IMR-90 (cell line): ENCODE measurements around the gene GABRB3. TPM values are rescaled to one million over a fixed set of nuclear protein-coding genes. Genes with fewer than 3 reads are reported as not detected.

Experiments used
- ATAC-seq: fragments of 200-7000 bp; cut with Tn5 transposase; 2 replicates; pipeline ENCODE4 v1.9.1; 2020; ENCODE audit warnings: low read depth, mild to moderate bottlenecking, moderate library complexity
- BruUV-seq: library from RNA; stranded (reverse); fragments of 400-500 nt; replicated peaks from 2 replicates; lab custom pipeline; 2021; lab: Mats Ljungman, UMichigan
- CTCF ChIA-PET: fragments of 300-600 bp; formaldehyde crosslinking; extraction: SDS; loops from one replicate; lab custom pipeline; 2021; ENCODE audit warnings: antibody characterized with exemption; lab: Yijun Ruan, JAX
- POLR2A ChIA-PET: fragments of 300-600 bp; sonication (Branson Sonifier 250); formaldehyde crosslinking; loops from one replicate; lab custom pipeline; 2022; ENCODE audit warnings: antibody characterized with exemption; ENCODE audit not compliant: unreplicated experiment; lab: Charles Lee
- DNase-seq: peaks from one replicate; pipeline ENCODE4 v3.0.0; 2013
- H2AFZ ChIP-seq: replicated peaks from 2 replicates; pipeline ENCODE3; 2013; ENCODE audit warnings: low read length, mild to moderate bottlenecking; ENCODE audit not compliant: poor library complexity
- H2AK5ac ChIP-seq: 2 replicates; pipeline ENCODE4 v1.6.1; 2013; ENCODE audit warnings: low read depth, low read length, inconsistent platforms
- H2AK9ac ChIP-seq: replicated peaks from 2 replicates; pipeline ENCODE3; 2013; ENCODE audit warnings: mild to moderate bottlenecking, low read depth, low read length, moderate library complexity; ENCODE audit not compliant: poor library complexity
- H2BK120ac ChIP-seq: 2 replicates; pipeline ENCODE4 v1.6.1; 2013; ENCODE audit warnings: low read depth, low read length, inconsistent platforms
- H2BK15ac ChIP-seq: 3 replicates; pipeline ENCODE4 v1.6.1; 2013; ENCODE audit warnings: low read depth, low read length, inconsistent platforms
- H2BK20ac ChIP-seq: 2 replicates; pipeline ENCODE4 v1.6.1; 2013; ENCODE audit warnings: low read depth, mild to moderate bottlenecking, inconsistent platforms, low read length, moderate library complexity
- H2BK5ac ChIP-seq: 2 replicates; pipeline ENCODE4 v1.6.1; 2013; ENCODE audit warnings: mild to moderate bottlenecking, low read depth, low read length, inconsistent platforms; ENCODE audit not compliant: poor library complexity, severe bottlenecking
- H3K14ac ChIP-seq: replicated peaks from 2 replicates; pipeline ENCODE4 v1.6.1; 2013; ENCODE audit warnings: low read depth, low read length, inconsistent platforms
- H3K18ac ChIP-seq: 2 replicates; pipeline ENCODE4 v1.6.1; 2013; ENCODE audit warnings: low read depth, low read length, control low read depth
- H3K23ac ChIP-seq: 2 replicates; pipeline ENCODE4 v1.6.1; 2013; ENCODE audit warnings: low read depth, low read length, inconsistent platforms
- H3K27ac ChIP-seq: 2 replicates; pipeline ENCODE4 v1.5.1; 2013; ENCODE audit warnings: mild to moderate bottlenecking, control low read depth, low read length; ENCODE audit not compliant: insufficient read depth
- H3K27me3 ChIP-seq: 2 replicates; pipeline ENCODE4 v1.6.1; 2013; ENCODE audit warnings: low read length; ENCODE audit not compliant: control insufficient read depth, insufficient read depth
- H3K36me3 ChIP-seq: 2 replicates; pipeline ENCODE4 v1.6.1; 2013; ENCODE audit warnings: low read length, mixed read lengths; ENCODE audit not compliant: control insufficient read depth, insufficient read depth
- H3K4ac ChIP-seq: 2 replicates; pipeline ENCODE4 v1.6.1; 2013; ENCODE audit warnings: low read depth, low read length, inconsistent platforms
- H3K4me1 ChIP-seq: 2 replicates; pipeline ENCODE4 v1.6.1; 2013; ENCODE audit warnings: low read length, mixed read lengths; ENCODE audit not compliant: control insufficient read depth, insufficient read depth
- H3K4me2 ChIP-seq: 2 replicates; pipeline ENCODE4 v1.6.1; 2013; ENCODE audit warnings: low read depth, mild to moderate bottlenecking, control low read depth, low read length, moderate library complexity
- H3K4me3 ChIP-seq: 2 replicates; pipeline ENCODE4 v1.5.1; 2013; ENCODE audit warnings: low read depth, mild to moderate bottlenecking, control low read depth, low read length, moderate library complexity; ENCODE audit not compliant: insufficient read depth
- H3K56ac ChIP-seq: 2 replicates; pipeline ENCODE4 v1.6.1; 2013; ENCODE audit warnings: low read length, inconsistent platforms; ENCODE audit not compliant: insufficient read depth; ENCODE audit errors: extremely low read depth
- H3K79me1 ChIP-seq, 2 experiments: 2 replicates each; pipeline ENCODE4 v1.6.1; 2013; ENCODE audit warnings: low read length in 2 of 2, inconsistent platforms in 1 of 2, low read depth in 1 of 2
- H3K9ac ChIP-seq: 2 replicates; pipeline ENCODE4 v1.6.1; 2013; ENCODE audit warnings: low read depth, low read length, control low read depth
- H3K9me1 ChIP-seq: 2 replicates; pipeline ENCODE4 v1.6.1; 2013; ENCODE audit warnings: low read length, inconsistent platforms; ENCODE audit not compliant: insufficient read depth
- H3K9me3 ChIP-seq: 2 replicates; pipeline ENCODE4 v1.6.1; 2013; ENCODE audit warnings: low read length; ENCODE audit not compliant: control insufficient read depth, insufficient read depth
- H4K20me1 ChIP-seq: 2 replicates; pipeline ENCODE4 v1.6.1; 2013; ENCODE audit warnings: low read length, inconsistent platforms; ENCODE audit not compliant: insufficient read depth
- H4K5ac ChIP-seq: 2 replicates; pipeline ENCODE4 v1.6.1; 2013; ENCODE audit warnings: mild to moderate bottlenecking, low read depth, low read length, control low read depth
- H4K8ac ChIP-seq, 2 experiments: 2 replicates each; pipeline ENCODE4 v1.6.1; 2013; ENCODE audit warnings: low read depth in 2 of 2, low read length in 2 of 2, control low read depth in 1 of 2, inconsistent platforms in 1 of 2
- H4K91ac ChIP-seq: 2 replicates; pipeline ENCODE4 v1.6.1; 2013; ENCODE audit warnings: low read depth, low read length, inconsistent platforms; ENCODE audit not compliant: insufficient read depth
- BHLHE40 ChIP-seq: fragments of 150-350 bp; IDR thresholded peaks from 2 replicates; pipeline ENCODE4 v1.6.1; 2016; ENCODE audit warnings: mild to moderate bottlenecking, low read depth, low read length
- CEBPB ChIP-seq: IDR thresholded peaks from 2 replicates; pipeline ENCODE4 v1.6.1; 2012; ENCODE audit warnings: low read depth, low read length, improper control_type of control experiment
- CHD1 ChIP-seq: IDR thresholded peaks from 2 replicates; pipeline ENCODE4 v1.6.1; 2012; ENCODE audit warnings: low read depth, low read length, improper control_type of control experiment
- FOS ChIP-seq: fragments of 150-350 bp; IDR thresholded peaks from 2 replicates; pipeline ENCODE4 v1.6.1; 2016; ENCODE audit warnings: low read depth, low read length
- MAFK ChIP-seq: IDR thresholded peaks from 2 replicates; pipeline ENCODE4 v1.6.1; 2012; ENCODE audit warnings: low read depth, low read length, improper control_type of control experiment
- MAZ ChIP-seq: IDR thresholded peaks from 2 replicates; pipeline ENCODE4 v1.6.1; 2012; ENCODE audit warnings: low read depth, mild to moderate bottlenecking, low read length, improper control_type of control experiment, moderate library complexity, borderline replicate concordance
- MXI1 ChIP-seq: IDR thresholded peaks from 2 replicates; pipeline ENCODE4 v1.6.1; 2012; ENCODE audit warnings: low read depth, mild to moderate bottlenecking, low read length, moderate library complexity, borderline replicate concordance
- NFE2L2 ChIP-seq: fragments of 150-350 bp; IDR thresholded peaks from 2 replicates; pipeline ENCODE4 v1.6.1; 2016; ENCODE audit warnings: low read depth, mild to moderate bottlenecking, low read length
- POLR2A ChIP-seq: IDR thresholded peaks from 2 replicates; pipeline ENCODE4 v1.6.1; 2012; ENCODE audit warnings: mild to moderate bottlenecking, low read depth, low read length
- RAD21 ChIP-seq: IDR thresholded peaks from 2 replicates; pipeline ENCODE4 v1.6.1; 2012; ENCODE audit warnings: low read length, improper control_type of control experiment
- RCOR1 ChIP-seq: IDR thresholded peaks from 2 replicates; pipeline ENCODE4 v1.6.1; 2012; ENCODE audit warnings: mild to moderate bottlenecking, low read length, improper control_type of control experiment; ENCODE audit not compliant: insufficient replicate concordance
- RFX5 ChIP-seq: IDR thresholded peaks from 2 replicates; pipeline ENCODE4 v1.8.0; 2012; ENCODE audit warnings: low read depth, mild to moderate bottlenecking, low read length, moderate library complexity
- SMC3 ChIP-seq: fragments of 150-350 bp; IDR thresholded peaks from 2 replicates; pipeline ENCODE4 v1.6.1; 2016; ENCODE audit warnings: low read depth, mild to moderate bottlenecking, antibody characterized with exemption, low read length, moderate library complexity
- WGBS, 2 experiments: methylation state at CpG; one replicate each; pipeline versions ENCODE4 v1.1.5 to v1.1.7; 2013; ENCODE audit warnings: missing lambda C conversion rate in 2 of 2; ENCODE audit not compliant: insufficient read length in 1 of 2; ENCODE audit errors: extremely low coverage in 2 of 2; 5-methylcytosine and 5-hydroxymethylcytosine counted together
- dilution Hi-C: fragments of 300-500 bp; cut with HindIII; formaldehyde crosslinking; loops from one replicate; pipeline ENCODE4 v1.14.3; 2018; ENCODE audit warnings: low sequenced_read_pairs; ENCODE audit not compliant: unreplicated experiment
- in situ Hi-C: fragments of 300-500 bp; cut with MboI; formaldehyde crosslinking; loops from 3 replicates; pipeline ENCODE4 v1.14.3; 2019; ENCODE audit warnings: low sequenced_read_pairs, inconsistent platforms, mixed read lengths
- intact Hi-C: fragments of 100-400 bp; cut with micrococcal nuclease; formaldehyde crosslinking; loops from 2 replicates; pipeline ENCODE4 v1.10.0; 2022
- polyA plus RNA-seq, 3 experiments: library from polyadenylated mRNA; depleted of rRNA; stranded (reverse); fragments of >200 nt; gene quantifications; 2 replicates each; pipeline ENCODE4 v1.2.3, GENCODE V29; 2012; ENCODE audit warnings: low replicate concordance in 1 of 3
- total RNA-seq: library from RNA; depleted of rRNA; stranded (reverse); fragments of >200 nt; gene quantifications from 2 replicates; pipeline ENCODE4 v1.2.3, GENCODE V29; 2012
- TF ChIP-seq, protein P1 (sequence below): fragments of 150-350 bp; IDR thresholded peaks from 2 replicates; pipeline ENCODE4 v1.6.1; 2016; ENCODE audit warnings: low read depth, mild to moderate bottlenecking, low read length, moderate library complexity, borderline replicate concordance
- TF ChIP-seq, protein P2 (sequence below): fragments of 150-350 bp; IDR thresholded peaks from 2 replicates; pipeline ENCODE4 v1.6.1; 2017; ENCODE audit warnings: mild to moderate bottlenecking, antibody characterized with exemption, low read length, low read depth
- TF ChIP-seq, protein P3 (sequence below): conservative IDR thresholded peaks from 2 replicates; pipeline ENCODE4 v1.5.1; 2012; ENCODE audit warnings: mild to moderate bottlenecking, low read depth, low read length, improper control_type of control experiment

Gene GABRB3
- total and polyA plus RNA-seq, 2 of the 4 experiments (the other 2 are of a cell fraction): 0.36 to 0.54 TPM

DNA sequence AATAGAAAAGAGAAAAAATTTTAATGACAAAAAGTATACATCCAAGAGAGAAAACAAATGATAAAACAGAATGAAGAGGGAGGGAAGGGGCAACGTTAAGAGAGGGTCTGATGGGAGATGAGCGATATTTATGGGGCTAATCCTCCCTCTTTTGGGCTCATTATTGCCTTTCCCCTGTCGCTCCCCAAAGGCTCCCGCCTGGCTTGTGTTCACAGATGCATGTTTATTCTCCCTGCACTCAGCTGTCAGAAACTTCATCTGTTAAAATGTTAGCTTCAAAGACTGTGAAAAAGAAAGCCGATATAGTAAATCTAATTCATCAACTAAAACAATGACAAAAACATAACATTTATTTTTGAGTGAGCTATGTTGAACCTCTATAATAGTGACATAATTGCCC, 74.3 kb downstream of the GABRB3 start:
- intact Hi-C loops (no loop called here), dilution Hi-C loops (no loop called here), in situ Hi-C loops (no loop called here)
- Histone ChIP-seq H3K9me1 (no peaks in the 10 kb centered on the region), H3K36me3 (no peaks in the 10 kb centered on the region), H3K9me3 (peaks cover 6% of the 10 kb centered on the region; the same call in 1 of the 2 replicates), H4K91ac (no peak overlapping the region), H2BK20ac (no peak overlapping the region), H4K5ac (no peak overlapping the region), H4K8ac (no peak overlapping the region), H3K4ac (no peak overlapping the region), H4K20me1 (no peaks in the 10 kb centered on the region), H3K27ac (no peak overlapping the region), H3K4me2 (no peak overlapping the region), H3K27me3 (no peaks in the 10 kb centered on the region), H2BK5ac (no peak overlapping the region), H3K56ac (no peak overlapping the region), H3K9ac (no peak overlapping the region), H2AK5ac (no peak overlapping the region), H2AFZ (no peak overlapping the region), H3K23ac (no peak overlapping the region), H3K4me1 (no peaks in the 10 kb centered on the region), H3K18ac (no peak overlapping the region), H2AK9ac (no peak overlapping the region), H2BK15ac (no peak overlapping the region), H2BK120ac (no peak overlapping the region), H3K79me1 (no peaks in the 10 kb centered on the region), H3K14ac (no peak overlapping the region), H3K4me3 (no peak overlapping the region)
- CTCF ChIA-PET: no interaction called here
- ATAC-seq: no peak
- DNase-seq: no peak
- BruUV-seq: no TSS peak
- TF ChIP-seq, protein P1, sequence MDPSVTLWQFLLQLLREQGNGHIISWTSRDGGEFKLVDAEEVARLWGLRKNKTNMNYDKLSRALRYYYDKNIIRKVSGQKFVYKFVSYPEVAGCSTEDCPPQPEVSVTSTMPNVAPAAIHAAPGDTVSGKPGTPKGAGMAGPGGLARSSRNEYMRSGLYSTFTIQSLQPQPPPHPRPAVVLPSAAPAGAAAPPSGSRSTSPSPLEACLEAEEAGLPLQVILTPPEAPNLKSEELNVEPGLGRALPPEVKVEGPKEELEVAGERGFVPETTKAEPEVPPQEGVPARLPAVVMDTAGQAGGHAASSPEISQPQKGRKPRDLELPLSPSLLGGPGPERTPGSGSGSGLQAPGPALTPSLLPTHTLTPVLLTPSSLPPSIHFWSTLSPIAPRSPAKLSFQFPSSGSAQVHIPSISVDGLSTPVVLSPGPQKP: no peak
- TF ChIP-seq MXI1 (no peak), NFE2L2 (no peak), FOS (no peak), RFX5 (no peak), SMC3 (no peak), MAZ (no peak), BHLHE40 (no peak), CHD1 (no peak), MAFK (no peak), RCOR1 (no peak), POLR2A (no peak), RAD21 (no peak), CEBPB (no peak)
- TF ChIP-seq, protein P2, sequence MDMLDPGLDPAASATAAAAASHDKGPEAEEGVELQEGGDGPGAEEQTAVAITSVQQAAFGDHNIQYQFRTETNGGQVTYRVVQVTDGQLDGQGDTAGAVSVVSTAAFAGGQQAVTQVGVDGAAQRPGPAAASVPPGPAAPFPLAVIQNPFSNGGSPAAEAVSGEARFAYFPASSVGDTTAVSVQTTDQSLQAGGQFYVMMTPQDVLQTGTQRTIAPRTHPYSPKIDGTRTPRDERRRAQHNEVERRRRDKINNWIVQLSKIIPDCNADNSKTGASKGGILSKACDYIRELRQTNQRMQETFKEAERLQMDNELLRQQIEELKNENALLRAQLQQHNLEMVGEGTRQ: no peak
- TF ChIP-seq, protein P3, sequence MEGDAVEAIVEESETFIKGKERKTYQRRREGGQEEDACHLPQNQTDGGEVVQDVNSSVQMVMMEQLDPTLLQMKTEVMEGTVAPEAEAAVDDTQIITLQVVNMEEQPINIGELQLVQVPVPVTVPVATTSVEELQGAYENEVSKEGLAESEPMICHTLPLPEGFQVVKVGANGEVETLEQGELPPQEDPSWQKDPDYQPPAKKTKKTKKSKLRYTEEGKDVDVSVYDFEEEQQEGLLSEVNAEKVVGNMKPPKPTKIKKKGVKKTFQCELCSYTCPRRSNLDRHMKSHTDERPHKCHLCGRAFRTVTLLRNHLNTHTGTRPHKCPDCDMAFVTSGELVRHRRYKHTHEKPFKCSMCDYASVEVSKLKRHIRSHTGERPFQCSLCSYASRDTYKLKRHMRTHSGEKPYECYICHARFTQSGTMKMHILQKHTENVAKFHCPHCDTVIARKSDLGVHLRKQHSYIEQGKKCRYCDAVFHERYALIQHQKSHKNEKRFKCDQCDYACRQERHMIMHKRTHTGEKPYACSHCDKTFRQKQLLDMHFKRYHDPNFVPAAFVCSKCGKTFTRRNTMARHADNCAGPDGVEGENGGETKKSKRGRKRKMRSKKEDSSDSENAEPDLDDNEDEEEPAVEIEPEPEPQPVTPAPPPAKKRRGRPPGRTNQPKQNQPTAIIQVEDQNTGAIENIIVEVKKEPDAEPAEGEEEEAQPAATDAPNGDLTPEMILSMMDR: no peak
- WGBS, 2 experiments: no CpG with 5 or more reads among the region's 5 CpGs
- POLR2A ChIA-PET: no interaction called here
